ENCODE data around the gene HIVEP3.

Gene HIVEP3

DNA sequence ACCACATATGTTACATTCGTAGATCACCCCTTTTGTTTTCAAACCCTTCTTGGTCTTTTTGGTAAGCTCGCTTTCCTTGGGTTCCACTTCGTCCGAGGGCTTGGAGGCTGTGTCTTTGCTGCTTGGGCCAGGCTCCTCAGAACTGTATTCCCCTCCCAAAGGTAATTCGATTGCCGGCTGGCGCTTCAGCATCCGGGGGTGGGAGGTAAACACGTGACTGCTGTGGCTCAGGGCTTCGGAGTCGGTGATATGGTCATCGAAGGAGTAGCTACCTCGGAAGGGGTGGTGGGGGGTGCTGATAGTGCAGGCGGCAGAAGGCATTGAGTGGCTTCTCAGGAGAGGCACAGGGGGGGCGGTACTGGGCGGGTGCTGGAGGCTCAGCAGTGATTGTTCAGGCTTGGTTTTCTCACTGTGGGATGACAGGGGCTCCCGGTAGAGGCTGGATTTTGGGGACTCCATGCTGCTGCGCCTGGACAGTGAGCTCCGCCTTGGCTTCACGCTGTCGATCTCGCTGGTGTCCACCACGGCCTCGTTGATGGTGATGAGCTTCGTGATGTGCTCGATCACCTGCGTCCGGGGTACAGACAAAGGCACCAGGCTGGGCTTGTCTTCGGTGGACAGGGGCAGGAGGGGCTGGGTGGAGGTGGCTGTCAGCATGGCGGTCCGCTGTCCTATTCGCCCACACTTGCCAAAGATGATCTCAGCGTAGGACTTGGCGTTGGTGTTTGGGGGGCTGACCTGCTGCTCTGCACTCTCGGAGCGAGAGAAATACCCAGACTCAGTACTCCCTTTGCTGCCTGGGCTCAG is 335.7 kb downstream of the HIVEP3 start:
- no peak overlapping the region for H3K4me3 ChIP-seq (ENCODE audit: low read length, poor library complexity, severe bottlenecking)
- H3K9me2 ChIP-seq (replicated peaks; ENCODE audit: low read depth, low read length) = no peaks in the 10 kb centered on the region
- peaks cover 7% of the 10 kb centered on the region for H3K4me1 ChIP-seq (ENCODE audit: insufficient read depth, low read length, poor library complexity, severe bottlenecking)
- no peaks in the 10 kb centered on the region for H4K20me1 ChIP-seq (ENCODE audit: insufficient read depth, low read length, poor library complexity, severe bottlenecking)
- no peaks in the 10 kb centered on the region for H3K36me3 ChIP-seq (ENCODE audit: insufficient read depth, low read length)
- no peak overlapping the region for H3K4me2 ChIP-seq (ENCODE audit: low read depth, low read length, poor library complexity, severe bottlenecking)
- H3K9ac ChIP-seq (ENCODE audit: low read depth, low read length, poor library complexity, severe bottlenecking) = no peak overlapping the region
- no peak overlapping the region for H2AFZ ChIP-seq (ENCODE audit: low read length)
- H3F3A ChIP-seq (ENCODE audit: low read depth) = no peaks in the 10 kb centered on the region
- TF ChIP-seq, protein P1, sequence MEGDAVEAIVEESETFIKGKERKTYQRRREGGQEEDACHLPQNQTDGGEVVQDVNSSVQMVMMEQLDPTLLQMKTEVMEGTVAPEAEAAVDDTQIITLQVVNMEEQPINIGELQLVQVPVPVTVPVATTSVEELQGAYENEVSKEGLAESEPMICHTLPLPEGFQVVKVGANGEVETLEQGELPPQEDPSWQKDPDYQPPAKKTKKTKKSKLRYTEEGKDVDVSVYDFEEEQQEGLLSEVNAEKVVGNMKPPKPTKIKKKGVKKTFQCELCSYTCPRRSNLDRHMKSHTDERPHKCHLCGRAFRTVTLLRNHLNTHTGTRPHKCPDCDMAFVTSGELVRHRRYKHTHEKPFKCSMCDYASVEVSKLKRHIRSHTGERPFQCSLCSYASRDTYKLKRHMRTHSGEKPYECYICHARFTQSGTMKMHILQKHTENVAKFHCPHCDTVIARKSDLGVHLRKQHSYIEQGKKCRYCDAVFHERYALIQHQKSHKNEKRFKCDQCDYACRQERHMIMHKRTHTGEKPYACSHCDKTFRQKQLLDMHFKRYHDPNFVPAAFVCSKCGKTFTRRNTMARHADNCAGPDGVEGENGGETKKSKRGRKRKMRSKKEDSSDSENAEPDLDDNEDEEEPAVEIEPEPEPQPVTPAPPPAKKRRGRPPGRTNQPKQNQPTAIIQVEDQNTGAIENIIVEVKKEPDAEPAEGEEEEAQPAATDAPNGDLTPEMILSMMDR (conservative IDR thresholded peaks at IDR 0.05; ENCODE audit: low read length) = no peak
- no peak for TF ChIP-seq EZH2phosphoT487 (IDR thresholded peaks at IDR 0.05; ENCODE audit: borderline replicate concordance)
- no peaks in the 10 kb centered on the region for H3K79me2 ChIP-seq (ENCODE audit: insufficient read depth, low read length)
- no peaks in the 10 kb centered on the region for H3K9me3 ChIP-seq (ENCODE audit: insufficient read depth, low read depth, low read length)
- H3K27me3 ChIP-seq (ENCODE audit: insufficient read depth, low read length, poor library complexity, severe bottlenecking) = no peaks in the 10 kb centered on the region

DNA sequence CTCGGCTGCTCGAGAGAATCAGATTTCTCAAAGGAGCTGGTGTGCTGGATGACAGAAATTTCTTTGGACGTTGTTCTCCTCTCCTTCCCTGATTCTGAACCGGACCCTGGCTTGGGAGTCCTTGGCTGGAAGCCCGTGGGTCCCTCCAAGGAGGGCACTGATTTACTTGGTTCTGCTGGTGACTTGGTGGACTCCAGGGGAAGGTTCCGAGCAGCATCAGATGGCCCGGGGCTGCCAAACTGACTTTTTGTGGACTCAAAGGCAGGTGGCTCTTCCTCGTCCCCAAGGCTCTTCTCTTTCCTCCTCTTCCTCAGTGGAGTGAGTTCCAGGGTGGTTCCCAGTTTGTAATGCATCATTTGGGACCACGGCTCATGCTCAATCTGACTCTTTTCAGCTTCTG is 336.4 kb downstream of the HIVEP3 start:
- Histone ChIP-seq H3K9me2 (replicated peaks; ENCODE audit: low read depth, low read length) (no peaks in the 10 kb centered on the region), H3K27me3 (ENCODE audit: insufficient read depth, low read length, poor library complexity, severe bottlenecking) (no peaks in the 10 kb centered on the region)
- no peak for TF ChIP-seq EZH2phosphoT487 (IDR thresholded peaks at IDR 0.05; ENCODE audit: borderline replicate concordance)
- TF ChIP-seq, protein P1 (conservative IDR thresholded peaks at IDR 0.05; ENCODE audit: low read length) = no peak

DNA sequence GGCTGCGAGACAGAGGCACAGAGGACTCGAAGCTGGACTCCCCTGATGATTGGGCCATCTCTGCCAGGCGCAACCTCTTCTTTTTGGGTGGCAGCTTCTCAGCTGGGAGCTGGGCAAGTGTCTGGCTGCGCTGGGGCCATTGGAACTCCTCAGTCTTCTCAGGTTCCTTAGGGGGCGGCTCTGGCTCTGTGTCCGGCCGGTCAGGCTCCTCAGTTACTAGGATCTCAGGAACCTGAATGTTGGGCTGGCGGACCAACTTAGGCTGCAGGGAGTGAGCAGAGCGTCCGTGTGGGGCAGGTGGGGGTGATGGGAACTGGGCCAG is 336.8 kb downstream of the HIVEP3 start:
- Histone ChIP-seq H3K4me2 (ENCODE audit: low read depth, low read length, poor library complexity, severe bottlenecking) (no peak overlapping the region), H3K27me3 (ENCODE audit: insufficient read depth, low read length, poor library complexity, severe bottlenecking) (no peaks in the 10 kb centered on the region), H3F3A (ENCODE audit: low read depth) (no peaks in the 10 kb centered on the region), H3K4me3 (ENCODE audit: low read length, poor library complexity, severe bottlenecking) (no peak overlapping the region), H4K20me1 (ENCODE audit: insufficient read depth, low read length, poor library complexity, severe bottlenecking) (no peaks in the 10 kb centered on the region), H3K9me3 (ENCODE audit: insufficient read depth, low read depth, low read length) (no peaks in the 10 kb centered on the region), H3K36me3 (ENCODE audit: insufficient read depth, low read length) (no peaks in the 10 kb centered on the region), H3K79me2 (ENCODE audit: insufficient read depth, low read length) (no peaks in the 10 kb centered on the region), H3K4me1 (ENCODE audit: insufficient read depth, low read length, poor library complexity, severe bottlenecking) (peaks cover 7% of the 10 kb centered on the region), H2AFZ (ENCODE audit: low read length) (no peak overlapping the region), H3K9ac (ENCODE audit: low read depth, low read length, poor library complexity, severe bottlenecking) (no peak overlapping the region), H3K9me2 (replicated peaks; ENCODE audit: low read depth, low read length) (no peaks in the 10 kb centered on the region)
- no peak for TF ChIP-seq EZH2phosphoT487 (IDR thresholded peaks at IDR 0.05; ENCODE audit: borderline replicate concordance)
- TF ChIP-seq, protein P1 (conservative IDR thresholded peaks at IDR 0.05; ENCODE audit: low read length) = no peak

More for the DNA sequence above, 336.4 kb downstream of the HIVEP3 start:
- Histone ChIP-seq H3K4me2 (ENCODE audit: low read depth, low read length, poor library complexity, severe bottlenecking) (no peak overlapping the region), H3K36me3 (ENCODE audit: insufficient read depth, low read length) (no peaks in the 10 kb centered on the region), H3K9ac (ENCODE audit: low read depth, low read length, poor library complexity, severe bottlenecking) (no peak overlapping the region), H2AFZ (ENCODE audit: low read length) (no peak overlapping the region), H4K20me1 (ENCODE audit: insufficient read depth, low read length, poor library complexity, severe bottlenecking) (no peaks in the 10 kb centered on the region), H3K9me3 (ENCODE audit: insufficient read depth, low read depth, low read length) (no peaks in the 10 kb centered on the region), H3K4me1 (ENCODE audit: insufficient read depth, low read length, poor library complexity, severe bottlenecking) (peaks cover 7% of the 10 kb centered on the region), H3K79me2 (ENCODE audit: insufficient read depth, low read length) (no peaks in the 10 kb centered on the region), H3K4me3 (ENCODE audit: low read length, poor library complexity, severe bottlenecking) (no peak overlapping the region), H3F3A (ENCODE audit: low read depth) (no peaks in the 10 kb centered on the region)

Data from Loucy (cell line).